Measurements from ENCODE around the gene DGCR6.

Gene DGCR6

DNA sequence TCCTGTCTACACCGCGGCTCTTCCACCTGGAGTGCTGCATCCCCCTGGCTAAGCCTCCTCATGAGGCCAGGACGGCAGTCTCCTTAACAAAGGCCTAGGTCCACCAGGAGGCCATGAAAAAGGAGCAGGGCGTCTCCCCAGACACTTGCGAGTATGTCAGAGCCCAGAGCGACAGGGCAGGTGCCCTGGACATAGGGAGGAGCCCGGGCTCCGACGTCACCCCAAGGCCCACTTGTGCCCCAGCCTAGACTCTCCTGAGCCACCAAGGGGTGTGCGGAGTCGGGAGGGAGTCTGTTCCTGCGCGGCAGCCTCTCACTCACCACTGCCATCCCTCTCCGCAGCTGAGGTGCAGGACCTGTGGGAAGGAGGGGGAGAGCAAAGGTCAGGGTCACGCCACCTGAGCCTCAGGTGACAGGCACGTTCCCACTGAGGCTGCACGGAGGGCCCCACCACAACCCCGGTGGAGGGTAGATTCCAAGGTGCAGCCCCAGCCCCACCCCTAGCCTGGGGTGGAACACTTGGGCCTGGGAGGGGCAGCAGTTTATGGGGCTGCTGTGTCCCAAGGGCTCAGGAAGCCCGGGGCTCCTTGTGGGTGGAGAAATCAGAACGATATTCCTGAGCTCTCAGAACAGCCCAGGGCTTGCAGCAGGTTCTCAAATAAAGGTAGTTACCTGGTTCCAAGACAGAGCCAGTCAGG, 19.4 kb downstream of the DGCR6 start:
- no peaks in the 10 kb centered on the region for H3K36me3 ChIP-seq (ENCODE audit: low read depth)
- H3K27me3 ChIP-seq (ENCODE audit: insufficient read depth, poor library complexity, severe bottlenecking) = no peaks in the 10 kb centered on the region
- no peaks in the 10 kb centered on the region for H3K4me1 ChIP-seq (ENCODE audit: insufficient read depth, poor library complexity, severe bottlenecking)
- no peaks in the 10 kb centered on the region for H3K9me3 ChIP-seq (ENCODE audit: severe bottlenecking)
- H3K4me3 ChIP-seq (ENCODE audit: severe bottlenecking) = no peak overlapping the region
- no peak overlapping the region for H3K27ac ChIP-seq (ENCODE audit: poor library complexity, severe bottlenecking)
- no peak for ATAC-seq (ENCODE audit: low read depth)
- TF ChIP-seq, protein P1, sequence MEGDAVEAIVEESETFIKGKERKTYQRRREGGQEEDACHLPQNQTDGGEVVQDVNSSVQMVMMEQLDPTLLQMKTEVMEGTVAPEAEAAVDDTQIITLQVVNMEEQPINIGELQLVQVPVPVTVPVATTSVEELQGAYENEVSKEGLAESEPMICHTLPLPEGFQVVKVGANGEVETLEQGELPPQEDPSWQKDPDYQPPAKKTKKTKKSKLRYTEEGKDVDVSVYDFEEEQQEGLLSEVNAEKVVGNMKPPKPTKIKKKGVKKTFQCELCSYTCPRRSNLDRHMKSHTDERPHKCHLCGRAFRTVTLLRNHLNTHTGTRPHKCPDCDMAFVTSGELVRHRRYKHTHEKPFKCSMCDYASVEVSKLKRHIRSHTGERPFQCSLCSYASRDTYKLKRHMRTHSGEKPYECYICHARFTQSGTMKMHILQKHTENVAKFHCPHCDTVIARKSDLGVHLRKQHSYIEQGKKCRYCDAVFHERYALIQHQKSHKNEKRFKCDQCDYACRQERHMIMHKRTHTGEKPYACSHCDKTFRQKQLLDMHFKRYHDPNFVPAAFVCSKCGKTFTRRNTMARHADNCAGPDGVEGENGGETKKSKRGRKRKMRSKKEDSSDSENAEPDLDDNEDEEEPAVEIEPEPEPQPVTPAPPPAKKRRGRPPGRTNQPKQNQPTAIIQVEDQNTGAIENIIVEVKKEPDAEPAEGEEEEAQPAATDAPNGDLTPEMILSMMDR (IDR thresholded peaks at IDR 0.05; ENCODE audit: poor library complexity, severe bottlenecking) = no peak
- no peak for DNase-seq (ENCODE audit: low spot score)

DNA sequence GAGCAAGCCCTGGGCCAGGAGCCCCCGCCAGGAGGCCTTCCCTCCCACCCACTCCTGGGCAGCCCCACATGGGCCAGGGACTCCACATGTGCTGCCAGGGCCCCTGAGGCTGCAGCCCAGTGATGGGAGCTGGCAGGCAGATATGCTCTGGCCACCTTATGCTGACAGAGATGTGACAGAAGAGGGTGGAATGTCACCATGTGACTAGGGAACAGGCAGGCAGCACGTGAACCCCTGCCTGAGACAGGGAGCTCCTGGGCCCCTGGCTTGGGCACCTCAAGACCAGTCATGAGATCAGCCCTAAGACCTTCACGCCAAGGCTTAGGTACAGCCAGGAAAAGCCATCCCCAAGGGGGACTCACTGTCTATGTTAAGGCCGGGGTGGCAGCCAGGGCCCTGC, 20.9 kb downstream of the DGCR6 start:
- no peaks in the 10 kb centered on the region for H3K27me3 ChIP-seq (ENCODE audit: insufficient read depth, poor library complexity, severe bottlenecking)

DNA sequence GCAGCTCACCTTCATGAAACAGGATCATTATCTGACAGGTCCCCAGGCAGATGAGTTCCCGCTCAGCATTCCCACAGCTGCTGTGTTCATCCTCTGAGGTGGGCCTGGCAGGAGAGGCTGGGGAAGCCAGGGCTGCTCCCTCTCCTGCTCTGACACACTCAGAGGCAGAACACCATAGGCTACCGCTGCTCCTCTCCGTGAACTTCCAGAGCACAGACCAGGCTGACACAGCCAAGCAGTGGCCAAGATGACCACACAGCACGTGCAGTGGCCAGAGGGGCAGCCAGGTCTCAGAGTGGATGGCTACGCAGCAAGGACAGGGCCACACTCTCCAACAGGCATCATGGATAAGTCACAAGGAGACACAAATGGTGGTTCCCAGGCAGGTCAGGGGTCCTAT, 21.5 kb downstream of the DGCR6 start:
- DNase-seq (ENCODE audit: low spot score) (no peak), ATAC-seq (ENCODE audit: low read depth) (no peak)
- TF ChIP-seq, protein P1 (IDR thresholded peaks at IDR 0.05; ENCODE audit: poor library complexity, severe bottlenecking) = no peak
- H3K4me1 ChIP-seq (ENCODE audit: insufficient read depth, poor library complexity, severe bottlenecking) = no peaks in the 10 kb centered on the region
- H3K27ac ChIP-seq (ENCODE audit: poor library complexity, severe bottlenecking) = no peak overlapping the region
- no peaks in the 10 kb centered on the region for H3K9me3 ChIP-seq (ENCODE audit: severe bottlenecking)
- H3K27me3 ChIP-seq (ENCODE audit: insufficient read depth, poor library complexity, severe bottlenecking) = no peaks in the 10 kb centered on the region
- no peaks in the 10 kb centered on the region for H3K36me3 ChIP-seq (ENCODE audit: low read depth)
- H3K4me3 ChIP-seq (ENCODE audit: severe bottlenecking) = no peak overlapping the region

More for the DNA sequence above, 20.9 kb downstream of the DGCR6 start:
- TF ChIP-seq, protein P1 (IDR thresholded peaks at IDR 0.05; ENCODE audit: poor library complexity, severe bottlenecking) = no peak
- ATAC-seq (ENCODE audit: low read depth) = no peak
- Histone ChIP-seq H3K27ac (ENCODE audit: poor library complexity, severe bottlenecking) (no peak overlapping the region), H3K36me3 (ENCODE audit: low read depth) (no peaks in the 10 kb centered on the region), H3K9me3 (ENCODE audit: severe bottlenecking) (no peaks in the 10 kb centered on the region), H3K4me3 (ENCODE audit: severe bottlenecking) (no peak overlapping the region), H3K4me1 (ENCODE audit: insufficient read depth, poor library complexity, severe bottlenecking) (no peaks in the 10 kb centered on the region)
- no peak for DNase-seq (ENCODE audit: low spot score)

DNA sequence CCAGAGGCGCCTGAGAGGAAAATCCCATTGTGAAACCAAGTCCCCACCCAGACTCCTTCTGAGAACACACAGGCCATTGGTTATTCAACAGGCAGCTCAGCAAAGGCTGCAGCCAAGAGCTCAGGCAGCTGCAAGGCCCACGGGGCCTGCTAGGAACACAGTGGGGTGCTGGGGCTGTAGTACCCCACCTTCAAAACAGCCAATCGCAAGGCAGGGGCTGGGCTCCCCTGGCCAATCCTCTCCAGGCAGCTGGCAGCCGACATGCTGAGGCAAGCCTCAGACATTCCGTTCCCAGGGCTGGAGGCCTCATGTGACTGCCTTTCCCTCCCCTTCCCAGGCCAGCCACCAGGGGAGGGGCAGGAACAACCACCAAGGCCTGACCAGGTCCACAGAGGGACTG, 23.3 kb downstream of the DGCR6 start:
- TF ChIP-seq, protein P1 (IDR thresholded peaks at IDR 0.05; ENCODE audit: poor library complexity, severe bottlenecking) = no peak
- no peaks in the 10 kb centered on the region for H3K9me3 ChIP-seq (ENCODE audit: severe bottlenecking)
- H3K27me3 ChIP-seq (ENCODE audit: insufficient read depth, poor library complexity, severe bottlenecking) = no peaks in the 10 kb centered on the region
- DNase-seq (ENCODE audit: low spot score) = no peak
- no peak overlapping the region for H3K27ac ChIP-seq (ENCODE audit: poor library complexity, severe bottlenecking)
- no peaks in the 10 kb centered on the region for H3K36me3 ChIP-seq (ENCODE audit: low read depth)
- no peaks in the 10 kb centered on the region for H3K4me1 ChIP-seq (ENCODE audit: insufficient read depth, poor library complexity, severe bottlenecking)
- ATAC-seq (ENCODE audit: low read depth) = peak; percentile 91
- H3K4me3 ChIP-seq (ENCODE audit: severe bottlenecking) = no peak overlapping the region

DNA sequence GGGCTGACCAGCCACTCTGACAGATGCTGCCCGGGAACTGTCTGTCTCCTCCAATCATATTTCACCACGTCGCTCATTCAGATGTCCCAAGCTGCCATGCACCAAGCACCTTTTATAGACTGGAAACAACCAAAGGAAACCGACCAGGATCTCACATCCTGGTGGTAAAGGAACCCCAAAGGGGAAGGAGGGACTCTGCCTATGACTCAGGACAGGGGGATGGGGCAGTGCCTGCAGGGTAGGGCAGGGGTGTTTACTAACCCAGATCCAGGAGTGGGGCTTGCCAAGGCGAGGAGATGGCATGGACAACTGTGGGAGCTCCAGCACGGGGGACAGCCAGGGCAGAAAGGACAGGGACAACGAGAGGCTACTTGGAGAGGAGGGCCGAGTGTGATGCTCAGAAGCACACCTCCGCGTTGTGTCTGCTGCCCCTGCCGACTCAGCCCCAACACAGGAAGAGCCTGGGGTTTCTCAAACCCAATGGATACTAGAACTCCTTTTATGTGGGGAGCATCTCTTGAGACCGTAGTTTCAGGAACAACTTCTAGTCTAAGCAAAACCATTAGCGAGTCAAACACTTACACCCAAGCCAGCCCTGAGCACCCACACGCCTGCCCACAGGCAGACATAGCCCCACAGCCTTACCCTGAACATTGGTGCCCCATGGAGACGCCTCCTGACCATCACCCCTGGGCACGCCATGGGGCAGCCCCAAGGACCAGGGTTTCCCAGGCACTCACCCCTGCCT, 26.0 kb downstream of the DGCR6 start:
- TF ChIP-seq, protein P1 (IDR thresholded peaks at IDR 0.05; ENCODE audit: poor library complexity, severe bottlenecking) = no peak

More for the DNA sequence above, 26.0 kb downstream of the DGCR6 start:
- no peaks in the 10 kb centered on the region for H3K9me3 ChIP-seq (ENCODE audit: severe bottlenecking)
- no peak overlapping the region for H3K27ac ChIP-seq (ENCODE audit: poor library complexity, severe bottlenecking)
- no peak for ATAC-seq (ENCODE audit: low read depth)
- no peak for DNase-seq (ENCODE audit: low spot score)
- H3K4me1 ChIP-seq (ENCODE audit: insufficient read depth, poor library complexity, severe bottlenecking) = no peaks in the 10 kb centered on the region
- H3K4me3 ChIP-seq (ENCODE audit: severe bottlenecking) = no peak overlapping the region
- H3K27me3 ChIP-seq (ENCODE audit: insufficient read depth, poor library complexity, severe bottlenecking) = no peaks in the 10 kb centered on the region
- H3K36me3 ChIP-seq (ENCODE audit: low read depth) = no peaks in the 10 kb centered on the region

Data from RWPE2 (cell line).